ENCODE measurements around the gene GIPR.

GRCh38 chr19:45657520-45658167, 10.4 kb upstream of the GIPR start:
- no peak for TF ChIP-seq TSHZ2 (CRISPR knock-in tag; IDR thresholded peaks at IDR 0.05)
- no peak for TF ChIP-seq PPARA (CRISPR knock-in tag; IDR thresholded peaks at IDR 0.05; ENCODE audit: borderline replicate concordance)
- TF ChIP-seq SNAI2 (CRISPR knock-in tag; IDR thresholded peaks at IDR 0.05) = no peak
- no peak for TF ChIP-seq ISL1 (CRISPR knock-in tag; IDR thresholded peaks at IDR 0.05)
- no peak for TF ChIP-seq CSRNP3 (CRISPR knock-in tag; IDR thresholded peaks at IDR 0.05)

Measured in SK-N-SH treated with all-trans-retinoic acid at 6 μM for 48 hours (cell line).